ENCODE measurements around the gene MRNIP. TPM values are rescaled to one million over a fixed set of nuclear protein-coding genes. Genes with fewer than 3 reads are reported as not detected.
A peak's percentile ranks its signal among the peaks of the same experiment; 100 is the strongest.

Gene MRNIP
- total RNA-seq, 1 donor from 2014 or later: 60.2 TPM

- Mint-ChIP-seq H3K4me1 (ENCODE audit: low read depth, unreplicated experiment) (peaks cover 30% of the 10 kb centered on the region), H3K36me3 (ENCODE audit: unreplicated experiment) (no peaks in the 10 kb centered on the region), H3K9me3 (ENCODE audit: unreplicated experiment) (peaks cover 9% of the 10 kb centered on the region), H3K27ac (ENCODE audit: unreplicated experiment) (no peak overlapping the region), H3K4me3 (ENCODE audit: unreplicated experiment) (no peak overlapping the region), H3K27me3 (ENCODE audit: unreplicated experiment) (peaks cover 8% of the 10 kb centered on the region)
- DNase-seq: no peak
- TF ChIP-seq CTCF (IDR thresholded peaks at IDR 0.05; ENCODE audit: partially characterized antibody, unreplicated experiment): no peak
These were observed 34.5 kb downstream of the MRNIP start for GRCh38 chr5:179823937-179824744.

- H3K27me3 Mint-ChIP-seq (ENCODE audit: unreplicated experiment): peaks cover 11% of the 10 kb centered on the region
These were observed 36.1 kb downstream of the MRNIP start for GRCh38 chr5:179822444-179822990.

GRCh38 chr5:179822059-179822432, 36.6 kb downstream of the MRNIP start:
- Mint-ChIP-seq H3K27me3 (ENCODE audit: unreplicated experiment) (peaks cover 11% of the 10 kb centered on the region), H3K4me3 (ENCODE audit: unreplicated experiment) (peak overlapping the region; percentile 78), H3K36me3 (ENCODE audit: unreplicated experiment) (no peaks in the 10 kb centered on the region), H3K27ac (ENCODE audit: unreplicated experiment) (peak overlapping the region; percentile 57), H3K9me3 (ENCODE audit: unreplicated experiment) (peaks cover 13% of the 10 kb centered on the region), H3K4me1 (ENCODE audit: low read depth, unreplicated experiment) (peaks cover 23% of the 10 kb centered on the region)
- no peak for DNase-seq
- TF ChIP-seq CTCF (IDR thresholded peaks at IDR 0.05; ENCODE audit: partially characterized antibody, unreplicated experiment): no peak

More at GRCh38 chr5:179822444-179822990, 36.1 kb downstream of the MRNIP start:
- no peak for TF ChIP-seq CTCF (IDR thresholded peaks at IDR 0.05; ENCODE audit: partially characterized antibody, unreplicated experiment)
- H3K9me3 Mint-ChIP-seq (ENCODE audit: unreplicated experiment): peaks cover 13% of the 10 kb centered on the region
- no peaks in the 10 kb centered on the region for H3K36me3 Mint-ChIP-seq (ENCODE audit: unreplicated experiment)
- H3K4me1 Mint-ChIP-seq (ENCODE audit: low read depth, unreplicated experiment): peaks cover 24% of the 10 kb centered on the region
- no peak for DNase-seq
- H3K27ac Mint-ChIP-seq (ENCODE audit: unreplicated experiment): no peak overlapping the region
- H3K4me3 Mint-ChIP-seq (ENCODE audit: unreplicated experiment): peak overlapping the region; percentile 78

- Mint-ChIP-seq H3K4me1 (ENCODE audit: low read depth, unreplicated experiment) (peaks cover 22% of the 10 kb centered on the region), H3K36me3 (ENCODE audit: unreplicated experiment) (no peaks in the 10 kb centered on the region), H3K27me3 (ENCODE audit: unreplicated experiment) (peaks cover 11% of the 10 kb centered on the region), H3K27ac (ENCODE audit: unreplicated experiment) (peak overlapping the region; percentile 57), H3K9me3 (ENCODE audit: unreplicated experiment) (peaks cover 13% of the 10 kb centered on the region), H3K4me3 (ENCODE audit: unreplicated experiment) (peak overlapping the region; percentile 78)
- peak; percentile 79 for DNase-seq
- TF ChIP-seq CTCF (IDR thresholded peaks at IDR 0.05; ENCODE audit: partially characterized antibody, unreplicated experiment): peak; percentile 16
These were observed 37.1 kb downstream of the MRNIP start for GRCh38 chr5:179821298-179822058.
